GM12878 (cell line): Measurements from ENCODE around the gene PRELID2. TPM values are rescaled to one million over a fixed set of nuclear protein-coding genes. Genes with fewer than 3 reads are reported as not detected.

Source experiments
- ATAC-seq: fragments of 200-7000 bp; cut with Tn5 transposase; 3 replicates; pipeline ENCODE4 v1.9.1; 2020; ENCODE audit warnings: mild to moderate bottlenecking, moderate library complexity
- BruUV-seq: library from RNA; stranded (reverse); fragments of 400-500 nt; replicated peaks from 2 replicates; lab custom pipeline; 2021; lab: Mats Ljungman, UMichigan
- CTCF ChIA-PET: fragments of 300-600 bp; sonication (Branson Sonifier 250); formaldehyde crosslinking; extraction: SDS; loops from one replicate; lab custom pipeline; 2021; ENCODE audit warnings: inconsistent platforms; lab: Yijun Ruan, JAX
- POLR2A ChIA-PET: fragments of 350-600 bp; formaldehyde crosslinking; extraction: SDS; loops from one replicate; lab custom pipeline; 2021; ENCODE audit warnings: inconsistent platforms; lab: Charles Lee
- RAD21 ChIA-PET: fragments of 300-600 bp; sonication (Branson Sonifier 250); formaldehyde crosslinking; loops from one replicate; lab custom pipeline; 2023; ENCODE audit warnings: antibody characterized with exemption; ENCODE audit not compliant: unreplicated experiment; lab: Charles Lee
- SMC1A ChIA-PET: fragments of 300-600 bp; sonication (Branson Sonifier 250); formaldehyde crosslinking; loops from one replicate; lab custom pipeline; 2023; ENCODE audit not compliant: unreplicated experiment, uncharacterized antibody; lab: Charles Lee
- DNase-seq: peaks from one replicate; pipeline ENCODE4 v3.0.0-alpha.2; 2011; ENCODE audit warnings: low read depth, low spot score
- FAIRE-seq: peaks from 3 replicates; lab custom pipeline; 2011; peaks lifted over from hg19 to GRCh38; lab: Jason Lieb, UNC
- H2AFZ ChIP-seq: 2 replicates; pipeline ENCODE4 v1.6.0; 2011; ENCODE audit warnings: low read depth, low read length, control low read depth; ENCODE audit not compliant: control insufficient read depth
- H3K27ac ChIP-seq: 2 replicates; pipeline ENCODE4 v1.5.1; 2011; ENCODE audit warnings: control low read depth; ENCODE audit not compliant: control insufficient read depth, insufficient read depth
- H3K27me3 ChIP-seq, 2 experiments: replicated peaks in 1 of 2; 2 replicates each; pipeline versions ENCODE4 v1.6.0 to v1.6.1; 2011; ENCODE audit warnings: low read length in 1 of 2; ENCODE audit not compliant: control insufficient read depth in 2 of 2, insufficient read depth in 2 of 2
- H3K36me3 ChIP-seq, 2 experiments: 2 replicates each; pipeline ENCODE4 v1.5.1; 2011; ENCODE audit warnings: low read length in 1 of 2; ENCODE audit not compliant: control insufficient read depth in 2 of 2, insufficient read depth in 2 of 2
- H3K4me1 ChIP-seq: 2 replicates; pipeline ENCODE4 v1.6.1; 2011; ENCODE audit warnings: mild to moderate bottlenecking, low read length, moderate library complexity, mixed read lengths; ENCODE audit not compliant: control insufficient read depth, insufficient read depth
- H3K4me2 ChIP-seq: 2 replicates; pipeline ENCODE4 v1.6.0; 2011; ENCODE audit warnings: control low read depth; ENCODE audit not compliant: control insufficient read depth, insufficient read depth
- H3K4me3 ChIP-seq: fragments of 200-600 bp; sonication (generic); 2 replicates; pipeline ENCODE4 v1.5.1; 2016
- H3K79me2 ChIP-seq: 2 replicates; pipeline ENCODE4 v1.6.0; 2011; ENCODE audit warnings: low read length; ENCODE audit not compliant: control insufficient read depth, insufficient read depth
- H3K9ac ChIP-seq: 2 replicates; pipeline ENCODE4 v1.8.0; 2011; ENCODE audit warnings: low read length, control low read depth, mixed read lengths; ENCODE audit not compliant: control insufficient read depth, insufficient read depth
- H3K9me3 ChIP-seq: replicated peaks from 3 replicates; pipeline ENCODE4 v1.5.1; 2011; ENCODE audit warnings: mild to moderate bottlenecking, low read length; ENCODE audit not compliant: control insufficient read depth, insufficient read depth
- H4K20me1 ChIP-seq: 2 replicates; pipeline ENCODE4 v1.6.0; 2011; ENCODE audit not compliant: control insufficient read depth, insufficient read depth
- BCL3 ChIP-seq: IDR thresholded peaks from 2 replicates; pipeline ENCODE4 v1.6.1; 2011; ENCODE audit warnings: borderline replicate concordance, low read depth, mild to moderate bottlenecking, moderate library complexity, low read length; ENCODE audit not compliant: insufficient read depth, poor library complexity, severe bottlenecking
- CEBPB ChIP-seq, 2 experiments: fragments of 150-350 bp in 1 of 2; IDR thresholded peaks; 2 replicates each; pipeline ENCODE4 v1.6.1; 2012 to 2014; ENCODE audit warnings: low read depth in 2 of 2, low read length in 2 of 2, borderline replicate concordance in 1 of 2, inconsistent platforms in 1 of 2
- CHD4 ChIP-seq: fragments of 200-600 bp; sonication (generic); IDR thresholded peaks from 2 replicates; pipeline ENCODE4 v1.6.1; 2016; ENCODE audit warnings: mild to moderate bottlenecking
- RUNX3 ChIP-seq: IDR thresholded peaks from 2 replicates; pipeline ENCODE4 v1.6.1; 2012; ENCODE audit warnings: low read length, inconsistent platforms
- WGBS: methylation state at CpG from one replicate; pipeline ENCODE4 v1.1.6; 2016; ENCODE audit warnings: low lambda C conversion rate; ENCODE audit not compliant: insufficient replicate concordance, insufficient coverage; ENCODE audit errors: missing lambda C conversion rate; 5-methylcytosine and 5-hydroxymethylcytosine counted together
- in situ Hi-C: fragments of 300-500 bp; cut with MboI; formaldehyde crosslinking; loops from 9 replicates; pipeline ENCODE4 v1.14.3; 2018; ENCODE audit warnings: mixed read lengths
- intact Hi-C: fragments of 100-400 bp; cut with micrococcal nuclease; formaldehyde crosslinking; loops from one replicate; pipeline ENCODE4 v1.14.2; 2022; ENCODE audit not compliant: unreplicated experiment
- polyA plus RNA-seq, 11 experiments: library from polyadenylated mRNA; depleted of rRNA in 4 of 11; unstranded in 6 of 11; stranded (reverse) in 5 of 11; fragments of >200 nt; fragmentation: Nextera tagmentation in 4 of 11; fragmentation: Illumina TruSeq in 1 of 11; extraction: Ambion mirVana in 4 of 11; extraction: Trizol in 1 of 11; gene quantifications; 1 replicate in 1 of 11; 2 replicates in 10 of 11; pipeline versions ENCODE4 v1.2.1 to v1.2.3, GENCODE V29; 2011 to 2016; ENCODE audit warnings: inconsistent platforms in 2 of 11, missing spikeins in 2 of 11, low read depth in 1 of 11
- total RNA-seq, 4 experiments: library from RNA; depleted of rRNA in 3 of 4; stranded (reverse); fragments of >200 nt in 3 of 4; fragmentation: Illumina TruSeq in 1 of 4; extraction: Trizol in 1 of 4; gene quantifications; 2 replicates each; pipeline versions ENCODE4 v1.2.1 to v1.2.3, GENCODE V29; 2013 to 2021

PRELID2 gene
- total and polyA plus RNA-seq, 10 of the 15 experiments (the other 5 are each of a cell fraction or from before 2014, with no cell fraction given) = 0.07 to 0.31 (median 0.13) TPM; not detected in 5

GRCh38 chr5:145826895-145827674, 8.1 kb downstream of the PRELID2 start:
- in situ Hi-C loops = loop anchor here (5.0 kb wide), 1 partner anchor 1625 kb away; no protein-coding TSS in a partner anchor
- Histone ChIP-seq H3K27ac (no peak overlapping the region), H3K79me2 (no peaks in the 10 kb centered on the region)
- no peak for ATAC-seq
- intact Hi-C loops = no loop called here
- TF ChIP-seq CHD4 (no peak), BCL3 (no peak), CEBPB (IDR thresholded peaks at IDR 0.05; ENCODE audit: borderline replicate concordance in 1 of 2, low read depth in 2 of 2, low read length in 2 of 2) (no peak), RUNX3 (no peak)
- TF ChIP-seq, all 136 proteins: peak for 0
- POLR2A ChIA-PET = no interaction called here
- Histone ChIP-seq H3K4me1 (no peaks in the 10 kb centered on the region), H3K36me3 (no peaks in the 10 kb centered on the region), H3K27me3 (no peaks in the 10 kb centered on the region), H2AFZ (no peak overlapping the region), H3K4me2 (no peak overlapping the region), H4K20me1 (no peaks in the 10 kb centered on the region), H3K4me3 (no peak overlapping the region), H3K9ac (no peak overlapping the region), H3K9me3 (no peaks in the 10 kb centered on the region)
- DNase-seq = no peak
- SMC1A ChIA-PET = interaction anchor here (1.1 to 2.6 kb wide), 6 partner anchors 11 to 1623 kb away, joined by 3 to 12 read pairs (median 4); no protein-coding TSS in a partner anchor
- WGBS = 21% methylated on average over 8 of the region's 8 CpGs
- CTCF ChIA-PET = interaction anchor here (0.6 to 5.5 kb wide), 8 partner anchors 10 to 1622 kb away, joined by 3 to 45 read pairs (median 7); no protein-coding TSS in a partner anchor
- no TSS peak for BruUV-seq
- RAD21 ChIA-PET = interaction anchor here (1.6 to 1.9 kb wide), 2 partner anchors 147 to 304 kb away, joined by 5 to 6 read pairs; no protein-coding TSS in a partner anchor
- no peak for FAIRE-seq
